Mesenchymal stem cell (in vitro differentiated cells and primary cell): ENCODE measurements around the gene KCNE1.

ENCODE experiments used
- DNase-seq: peaks from one replicate; pipeline ENCODE4 v3.0.0-alpha.2; 2013
- H2AFZ ChIP-seq: one replicate; pipeline ENCODE4 v1.6.1; 2013; ENCODE audit warnings: low read depth, mild to moderate bottlenecking, control low read depth, inconsistent platforms, low read length, moderate library complexity
- H2AK5ac ChIP-seq: 2 replicates; pipeline ENCODE4 v1.6.1; 2013; ENCODE audit warnings: low read length, moderate library complexity, mild to moderate bottlenecking, inconsistent platforms; ENCODE audit not compliant: severe bottlenecking
- H2BK120ac ChIP-seq: one replicate; pipeline ENCODE4 v1.6.1; 2013; ENCODE audit warnings: low read depth, mild to moderate bottlenecking, inconsistent platforms, low read length, moderate library complexity
- H2BK12ac ChIP-seq, 2 experiments: one replicate each; pipeline ENCODE4 v1.6.1; 2013; ENCODE audit warnings: inconsistent platforms in 2 of 2, low read length in 2 of 2, mild to moderate bottlenecking in 2 of 2, moderate library complexity in 2 of 2, control low read depth in 1 of 2
- H2BK15ac ChIP-seq: one replicate; pipeline ENCODE4 v1.6.1; 2013; ENCODE audit warnings: mild to moderate bottlenecking, low read depth, inconsistent platforms; ENCODE audit not compliant: poor library complexity, severe bottlenecking
- H2BK5ac ChIP-seq: 2 replicates; pipeline ENCODE4 v1.6.1; 2013; ENCODE audit warnings: low read depth, mild to moderate bottlenecking, low read length, control low read depth, inconsistent platforms; ENCODE audit not compliant: poor library complexity, severe bottlenecking
- H3K14ac ChIP-seq, 2 experiments: one replicate each; pipeline ENCODE4 v1.6.1; 2013; ENCODE audit warnings: inconsistent platforms in 2 of 2, low read length in 2 of 2, control low read depth in 1 of 2, mild to moderate bottlenecking in 1 of 2, moderate library complexity in 1 of 2
- H3K18ac ChIP-seq, 2 experiments: one replicate each; pipeline ENCODE4 v1.6.1; 2013; ENCODE audit warnings: inconsistent platforms in 2 of 2, low read length in 2 of 2, control low read depth in 1 of 2, low read depth in 1 of 2, mild to moderate bottlenecking in 1 of 2
- H3K23ac ChIP-seq, 2 experiments: one replicate each; pipeline ENCODE4 v1.6.1; 2013; ENCODE audit warnings: inconsistent platforms in 2 of 2, low read length in 2 of 2, mild to moderate bottlenecking in 2 of 2, moderate library complexity in 2 of 2, control low read depth in 1 of 2
- H3K27ac ChIP-seq: 2 replicates; pipeline ENCODE4 v1.5.1; 2013; ENCODE audit warnings: mild to moderate bottlenecking, moderate library complexity, low read length, control low read depth, inconsistent platforms; ENCODE audit not compliant: poor library complexity, severe bottlenecking
- H3K27me3 ChIP-seq, 2 experiments: 2 replicates each; pipeline versions ENCODE4 v1.6.1 to v1.7.0; 2013; ENCODE audit warnings: low read length in 2 of 2, mild to moderate bottlenecking in 2 of 2, moderate library complexity in 2 of 2, control low read depth in 1 of 2, inconsistent platforms in 1 of 2; ENCODE audit not compliant: control insufficient read depth in 1 of 2, insufficient read depth in 1 of 2
- H3K36me3 ChIP-seq, 2 experiments: 2 replicates each; pipeline versions ENCODE4 v1.6.1 to v1.7.0; 2013; ENCODE audit warnings: low read length in 2 of 2, control low read depth in 1 of 2, inconsistent platforms in 1 of 2, low read depth in 1 of 2, mild to moderate bottlenecking in 1 of 2; ENCODE audit not compliant: insufficient read depth in 2 of 2, control insufficient read depth in 1 of 2
- H3K4ac ChIP-seq, 2 experiments: one replicate each; pipeline ENCODE4 v1.6.1; 2013; ENCODE audit warnings: inconsistent platforms in 2 of 2, low read length in 2 of 2, mild to moderate bottlenecking in 2 of 2, moderate library complexity in 2 of 2, control low read depth in 1 of 2, low read depth in 1 of 2
- H3K4me1 ChIP-seq: 2 replicates; pipeline ENCODE4 v1.6.1; 2013; ENCODE audit warnings: low read depth, low read length, control low read depth; ENCODE audit not compliant: control insufficient read depth, insufficient read depth
- H3K4me2 ChIP-seq: 2 replicates; pipeline ENCODE4 v1.6.1; 2013; ENCODE audit warnings: low read length, mild to moderate bottlenecking, inconsistent platforms; ENCODE audit not compliant: poor library complexity, severe bottlenecking
- H3K4me3 ChIP-seq, 2 experiments: 2 replicates each; pipeline versions ENCODE4 v1.5.1 to v1.7.0; 2013; ENCODE audit warnings: low read length in 2 of 2, mild to moderate bottlenecking in 2 of 2, control low read depth in 1 of 2, low read depth in 1 of 2; ENCODE audit not compliant: insufficient read depth in 1 of 2
- H3K79me1 ChIP-seq: replicated peaks from 2 replicates; pipeline ENCODE4 v1.6.1; 2013; ENCODE audit warnings: mild to moderate bottlenecking, control low read depth, low read length, inconsistent platforms; ENCODE audit not compliant: poor library complexity, severe bottlenecking
- H3K9ac ChIP-seq: 2 replicates; pipeline ENCODE4 v1.7.0; 2013; ENCODE audit warnings: mild to moderate bottlenecking, low read length, moderate library complexity
- H3K9me3 ChIP-seq: 2 replicates; pipeline ENCODE4 v1.7.0; 2013; ENCODE audit warnings: mild to moderate bottlenecking, low read length; ENCODE audit not compliant: control insufficient read depth
- H4K8ac ChIP-seq: one replicate; pipeline ENCODE4 v1.6.1; 2013; ENCODE audit warnings: inconsistent platforms, mild to moderate bottlenecking, low read length, moderate library complexity
- H4K91ac ChIP-seq: one replicate; pipeline ENCODE4 v1.6.1; 2013; ENCODE audit warnings: mild to moderate bottlenecking, low read length, inconsistent platforms
- WGBS: methylation state at CpG from one replicate; pipeline ENCODE4 v1.1.7; 2013; ENCODE audit warnings: mixed read lengths; 5-methylcytosine and 5-hydroxymethylcytosine counted together

KCNE1 gene

DNA sequence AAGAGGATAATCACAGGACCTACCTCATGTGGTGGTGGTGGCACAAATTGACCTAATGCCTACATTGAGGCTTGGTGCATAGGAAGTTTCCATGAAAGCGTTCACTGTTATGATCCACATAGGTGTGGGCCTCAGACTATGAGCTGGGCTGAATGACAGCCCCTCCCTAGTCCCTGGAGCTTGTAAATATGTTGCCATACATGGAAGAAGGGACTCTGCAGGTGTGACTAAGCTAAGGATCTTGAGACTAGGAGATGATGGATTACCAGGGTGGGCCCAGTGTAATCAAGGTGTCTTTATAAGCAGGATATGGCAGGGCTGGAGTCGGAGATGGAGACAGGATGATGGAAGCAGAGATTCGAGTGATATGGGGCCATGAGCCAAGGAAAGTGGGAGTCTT, 31.0 kb upstream of the KCNE1 start:
- Histone ChIP-seq H2BK12ac (peak overlapping the region in 1 of 2 experiments; percentile 31), H2AFZ (no peak overlapping the region), H3K14ac (no peak overlapping the region), H3K4me2 (no peak overlapping the region), H4K91ac (peak overlapping the region; percentile 16), H3K9me3 (peaks cover 2% of the 10 kb centered on the region), H3K4me3 (no peak overlapping the region), H2BK120ac (no peak overlapping the region), H3K36me3 (no peaks in the 10 kb centered on the region), H3K27me3 (no peaks in the 10 kb centered on the region), H3K23ac (no peak overlapping the region), H2BK15ac (no peak overlapping the region), H2BK5ac (no peak overlapping the region), H4K8ac (no peak overlapping the region), H3K4ac (no peak overlapping the region), H3K4me1 (peaks cover 22% of the 10 kb centered on the region), H3K79me1 (peaks cover 12% of the 10 kb centered on the region), H3K18ac (no peak overlapping the region), H3K9ac (no peak overlapping the region), H2AK5ac (peak overlapping the region; percentile 63), H3K27ac (no peak overlapping the region)
- no peak for DNase-seq
- WGBS: 92% methylated on average over 3 of the region's 3 CpGs

DNA sequence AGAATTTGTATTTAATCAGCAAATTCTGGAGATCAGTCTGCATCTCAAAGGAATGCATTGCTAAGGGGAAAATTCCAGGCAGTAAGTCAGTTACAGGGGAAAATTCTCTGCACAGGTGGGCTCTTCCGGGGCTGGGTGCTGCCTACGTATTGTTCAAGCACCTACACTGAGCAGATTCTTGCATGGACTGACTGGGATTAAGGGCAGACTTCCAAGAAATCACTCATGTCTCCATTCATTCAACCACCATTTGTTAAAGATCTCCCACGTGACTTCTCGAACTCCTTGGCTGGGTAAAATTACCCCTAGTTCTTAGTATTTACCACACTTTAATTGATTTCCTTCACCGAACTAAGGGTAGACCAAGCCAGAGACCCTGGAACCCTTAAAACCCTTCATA, 28.2 kb upstream of the KCNE1 start:
- 88% methylated on average over 5 of the region's 5 CpGs for WGBS
- Histone ChIP-seq H3K4ac (no peak overlapping the region), H3K4me2 (no peak overlapping the region)

DNA sequence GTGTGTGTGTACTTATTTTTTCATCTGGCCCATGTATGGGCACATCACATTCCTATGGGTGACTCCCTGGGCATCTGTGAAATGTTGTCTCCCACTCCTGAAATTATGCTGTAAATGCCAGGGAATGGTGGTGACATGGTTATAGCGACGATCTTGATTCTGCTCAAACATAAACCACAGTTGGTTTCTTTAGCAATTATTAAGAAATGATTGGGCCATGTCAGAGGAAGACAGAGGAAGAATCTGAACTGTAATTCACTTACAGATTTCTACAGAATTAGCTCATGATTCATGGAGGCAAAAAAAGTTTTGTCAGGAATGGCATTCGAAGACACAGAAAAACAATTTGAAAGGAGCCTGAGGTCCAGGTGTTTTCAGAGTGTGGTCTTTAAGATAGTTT, 25.8 kb upstream of the KCNE1 start:
- H3K14ac ChIP-seq: no peak overlapping the region
- H3K79me1 ChIP-seq: peaks cover 18% of the 10 kb centered on the region
- peaks cover 2% of the 10 kb centered on the region for H3K9me3 ChIP-seq
- no peaks in the 10 kb centered on the region for H3K27me3 ChIP-seq
- peak overlapping the region; percentile 38 for H4K8ac ChIP-seq
- no peak for DNase-seq
- H2BK120ac ChIP-seq: peak overlapping the region; percentile 42
- 79% methylated on average over 3 of the region's 3 CpGs for WGBS
- H2BK5ac ChIP-seq: no peak overlapping the region
- no peak overlapping the region for H2BK15ac ChIP-seq
- peaks cover 20% of the 10 kb centered on the region for H3K4me1 ChIP-seq
- peak overlapping the region in 1 of 2 experiments; percentile 38 for H2BK12ac ChIP-seq
- no peak overlapping the region for H3K23ac ChIP-seq
- no peaks in the 10 kb centered on the region for H3K36me3 ChIP-seq
- peak overlapping the region; percentile 42 for H3K27ac ChIP-seq
- no peak overlapping the region for H3K18ac ChIP-seq
- H3K9ac ChIP-seq: no peak overlapping the region
- peak overlapping the region in 1 of 2 experiments; percentile 21 for H3K4ac ChIP-seq
- H3K4me3 ChIP-seq: no peak overlapping the region
- peak overlapping the region; percentile 89 for H2AK5ac ChIP-seq
- H2AFZ ChIP-seq: no peak overlapping the region
- no peak overlapping the region for H3K4me2 ChIP-seq
- H4K91ac ChIP-seq: no peak overlapping the region

More for the DNA sequence above, 28.2 kb upstream of the KCNE1 start:
- H2BK5ac ChIP-seq: no peak overlapping the region
- no peak overlapping the region for H3K9ac ChIP-seq
- H2AFZ ChIP-seq: no peak overlapping the region
- no peak overlapping the region for H2BK12ac ChIP-seq
- no peak for DNase-seq
- H2AK5ac ChIP-seq: no peak overlapping the region
- H3K27me3 ChIP-seq: no peaks in the 10 kb centered on the region
- peaks cover 12% of the 10 kb centered on the region for H3K79me1 ChIP-seq
- H3K27ac ChIP-seq: no peak overlapping the region
- H2BK15ac ChIP-seq: no peak overlapping the region
- H3K23ac ChIP-seq: no peak overlapping the region
- no peak overlapping the region for H4K91ac ChIP-seq
- H3K9me3 ChIP-seq: peaks cover 2% of the 10 kb centered on the region
- H3K14ac ChIP-seq: no peak overlapping the region
- H2BK120ac ChIP-seq: no peak overlapping the region
- no peaks in the 10 kb centered on the region for H3K36me3 ChIP-seq
- H3K4me1 ChIP-seq: peaks cover 24% of the 10 kb centered on the region
- no peak overlapping the region for H3K4me3 ChIP-seq
- H4K8ac ChIP-seq: no peak overlapping the region
- no peak overlapping the region for H3K18ac ChIP-seq

DNA sequence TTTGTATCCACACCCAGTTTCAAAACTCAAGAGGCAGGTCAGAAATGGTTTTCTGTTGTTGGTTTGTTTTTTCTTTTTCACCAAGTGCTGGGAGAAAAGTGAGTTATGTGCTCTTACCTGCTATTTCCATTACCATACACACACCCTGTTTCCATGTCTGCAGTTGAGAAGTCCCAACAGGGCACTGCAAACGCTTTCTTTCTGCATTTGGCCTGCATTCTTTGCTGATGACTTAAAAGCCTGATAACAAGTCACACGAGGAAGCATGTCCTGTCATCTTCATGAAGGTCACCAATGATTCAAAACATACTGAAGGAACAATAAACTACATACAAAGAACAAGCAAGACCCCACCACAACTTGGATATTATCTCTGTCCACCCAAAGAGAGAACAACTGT, 24.8 kb upstream of the KCNE1 start:
- no peak overlapping the region for H2BK12ac ChIP-seq
- no peaks in the 10 kb centered on the region for H3K9me3 ChIP-seq
- H3K27ac ChIP-seq: peak overlapping the region; percentile 94
- H4K91ac ChIP-seq: no peak overlapping the region
- H3K4me1 ChIP-seq: peaks cover 22% of the 10 kb centered on the region
- H2AFZ ChIP-seq: no peak overlapping the region
- H3K27me3 ChIP-seq: no peaks in the 10 kb centered on the region
- H3K36me3 ChIP-seq: no peaks in the 10 kb centered on the region
- no peak overlapping the region for H3K18ac ChIP-seq
- H2BK15ac ChIP-seq: no peak overlapping the region
- H4K8ac ChIP-seq: no peak overlapping the region
- peaks cover 23% of the 10 kb centered on the region for H3K79me1 ChIP-seq
- H3K4me2 ChIP-seq: no peak overlapping the region
- WGBS: 2% methylated on average over 2 of the region's 2 CpGs
- H2BK120ac ChIP-seq: no peak overlapping the region
- H3K4me3 ChIP-seq: no peak overlapping the region
- no peak overlapping the region for H2BK5ac ChIP-seq
- peak overlapping the region; percentile 89 for H2AK5ac ChIP-seq
- H3K4ac ChIP-seq: no peak overlapping the region
- DNase-seq: peak; percentile 77
- H3K14ac ChIP-seq: no peak overlapping the region
- no peak overlapping the region for H3K23ac ChIP-seq
- no peak overlapping the region for H3K9ac ChIP-seq
